Neutrophil (primary cell): ENCODE results near the gene TTC33.

Experiments used
- H3K27ac ChIP-seq: fragments of 200-600 bp; sonication (generic); 2 replicates; pipeline ENCODE4 v1.5.1; 2016; ENCODE audit warnings: mild to moderate bottlenecking, moderate library complexity
- H3K27me3 ChIP-seq: fragments of 200-600 bp; sonication (generic); 2 replicates; pipeline ENCODE4 v1.6.0; 2016; ENCODE audit warnings: mild to moderate bottlenecking
- H3K36me3 ChIP-seq: fragments of 200-600 bp; sonication (generic); 2 replicates; pipeline ENCODE4 v1.5.1; 2017
- H3K4me1 ChIP-seq, 2 experiments: fragments of 200-600 bp in 1 of 2; sonication (generic) in 1 of 2; 1 replicate in 1 of 2; 2 replicates in 1 of 2; pipeline versions ENCODE4 v1.5.1 to v1.6.1; 2013 to 2016; ENCODE audit warnings: low read depth in 1 of 2, low read length in 1 of 2, mild to moderate bottlenecking in 1 of 2, moderate library complexity in 1 of 2; ENCODE audit not compliant: control insufficient read depth in 1 of 2, insufficient read depth in 1 of 2
- H3K4me3 ChIP-seq, 2 experiments: fragments of 200-600 bp in 1 of 2; sonication (generic) in 1 of 2; 1 replicate in 1 of 2; 2 replicates in 1 of 2; pipeline ENCODE4 v1.5.1; 2013 to 2016; ENCODE audit warnings: low read depth in 1 of 2, low read length in 1 of 2, mild to moderate bottlenecking in 1 of 2, moderate library complexity in 1 of 2
- H3K9me3 ChIP-seq: fragments of 200-600 bp; sonication (generic); 2 replicates; pipeline ENCODE4 v1.5.1; 2016
- CTCF ChIP-seq: fragments of 200-600 bp; sonication (generic); IDR thresholded peaks from 2 replicates; pipeline ENCODE4 v1.5.1; 2016; ENCODE audit warnings: antibody characterized with exemption

The TTC33 gene

GRCh38 chr5:40685976-40686486 is 69.7 kb downstream of the TTC33 start:
- peak overlapping the region in 1 of 2 experiments; percentile 19 for H3K4me3 ChIP-seq
- H3K9me3 ChIP-seq: no peaks in the 10 kb centered on the region
- peaks cover 71 to 73% of the 10 kb centered on the region in 2 experiments for H3K4me1 ChIP-seq
- no peak for TF ChIP-seq CTCF
- no peaks in the 10 kb centered on the region for H3K27me3 ChIP-seq
- H3K27ac ChIP-seq: peak overlapping the region; percentile 55
- H3K36me3 ChIP-seq: peaks cover 5% of the 10 kb centered on the region

GRCh38 chr5:40685193-40685592 is 70.6 kb downstream of the TTC33 start:
- Histone ChIP-seq H3K27me3 (no peaks in the 10 kb centered on the region), H3K4me3 (no peak overlapping the region), H3K27ac (peak overlapping the region; percentile 55), H3K36me3 (peaks cover 3% of the 10 kb centered on the region), H3K4me1 (peaks cover 76 to 79% of the 10 kb centered on the region in 2 experiments), H3K9me3 (no peaks in the 10 kb centered on the region)
- TF ChIP-seq CTCF: no peak

GRCh38 chr5:40683305-40683704 is 72.5 kb downstream of the TTC33 start:
- Histone ChIP-seq H3K4me1 (peaks cover 83 to 88% of the 10 kb centered on the region in 2 experiments), H3K36me3 (no peaks in the 10 kb centered on the region), H3K27ac (peak overlapping the region; percentile 6), H3K4me3 (peak overlapping the region; percentile 79 to 82), H3K27me3 (no peaks in the 10 kb centered on the region), H3K9me3 (no peaks in the 10 kb centered on the region)
- TF ChIP-seq CTCF: no peak

- Histone ChIP-seq H3K4me3 (peak overlapping the region; percentile 79 to 82), H3K9me3 (no peaks in the 10 kb centered on the region), H3K36me3 (no peaks in the 10 kb centered on the region), H3K4me1 (peaks cover 83 to 84% of the 10 kb centered on the region in 2 experiments), H3K27me3 (no peaks in the 10 kb centered on the region), H3K27ac (peak overlapping the region; percentile 87)
- no peak for TF ChIP-seq CTCF
These were observed 73.4 kb downstream of the TTC33 start for GRCh38 chr5:40682154-40683017.

GRCh38 chr5:40681363-40682153 is 74.2 kb downstream of the TTC33 start:
- peaks cover 81 to 83% of the 10 kb centered on the region in 2 experiments for H3K4me1 ChIP-seq
- peak overlapping the region; percentile 87 for H3K27ac ChIP-seq
- peak overlapping the region; percentile 79 to 82 for H3K4me3 ChIP-seq
- no peak for TF ChIP-seq CTCF
- no peaks in the 10 kb centered on the region for H3K9me3 ChIP-seq
- no peaks in the 10 kb centered on the region for H3K27me3 ChIP-seq
- no peaks in the 10 kb centered on the region for H3K36me3 ChIP-seq
